ENCODE measurements around the gene DEXI.
A peak's percentile ranks its signal among the peaks of the same experiment; 100 is the strongest.
"Not testable (repeated sequence)": the region's sequence is repeated elsewhere in the genome, so short reads cannot be mapped to it uniquely, and the experiment has no call there.

The DEXI gene

GRCh38 chr16:10926867-10927266 is 15.4 kb downstream of the DEXI start:
- no peak for DNase-seq (ENCODE audit: low spot score)

DNA sequence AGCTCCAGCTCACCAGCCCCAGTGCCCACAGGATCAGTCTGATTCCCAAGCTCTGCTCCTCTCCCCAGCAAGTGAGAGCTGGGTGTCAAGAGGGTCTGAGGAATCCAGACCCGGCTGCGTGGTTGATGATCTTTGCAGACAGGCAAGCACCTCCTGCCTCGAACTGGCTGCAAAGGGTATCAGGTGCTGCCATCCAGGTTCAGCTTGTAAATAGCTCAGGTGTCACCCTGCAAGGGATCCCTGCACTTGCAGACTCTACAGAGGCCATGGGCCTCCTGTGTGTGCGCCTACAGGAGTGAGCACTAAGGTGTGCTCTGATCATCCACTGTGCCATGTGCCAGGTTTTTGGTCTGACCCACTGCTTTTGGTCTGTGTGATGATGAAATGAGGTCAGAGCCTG is 16.2 kb downstream of the DEXI start:
- DNase-seq (ENCODE audit: low spot score), result no peak

GRCh38 chr16:10925285-10925684 is 17.0 kb downstream of the DEXI start:
- not testable (repeated sequence) for DNase-seq (ENCODE audit: low spot score)

DNA sequence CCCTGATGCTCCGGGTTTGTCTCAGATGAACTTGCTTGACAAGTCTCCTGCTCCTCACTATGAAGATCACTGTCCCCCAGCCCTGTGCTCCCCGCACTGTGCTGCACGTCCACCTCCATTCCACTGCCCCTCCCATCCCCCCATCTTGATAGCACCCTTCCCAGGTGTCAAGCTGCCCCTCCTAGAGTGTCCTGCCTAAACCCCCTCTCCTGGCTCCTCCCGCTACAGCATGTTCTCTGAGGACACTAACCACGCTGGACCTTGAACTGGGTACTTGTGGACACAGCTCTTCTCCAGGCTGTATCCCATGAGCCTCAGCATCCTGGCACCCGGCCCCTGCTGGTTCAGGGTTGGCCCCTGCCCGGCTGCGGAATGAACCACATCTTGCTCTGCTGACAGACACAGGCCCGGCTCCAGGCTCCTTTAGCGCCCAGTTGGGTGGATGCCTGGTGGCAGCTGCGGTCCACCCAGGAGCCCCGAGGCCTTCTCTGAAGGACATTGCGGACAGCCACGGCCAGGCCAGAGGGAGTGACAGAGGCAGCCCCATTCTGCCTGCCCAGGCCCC is 18.5 kb downstream of the DEXI start:
- DNase-seq (ENCODE audit: low spot score), result no peak

DNA sequence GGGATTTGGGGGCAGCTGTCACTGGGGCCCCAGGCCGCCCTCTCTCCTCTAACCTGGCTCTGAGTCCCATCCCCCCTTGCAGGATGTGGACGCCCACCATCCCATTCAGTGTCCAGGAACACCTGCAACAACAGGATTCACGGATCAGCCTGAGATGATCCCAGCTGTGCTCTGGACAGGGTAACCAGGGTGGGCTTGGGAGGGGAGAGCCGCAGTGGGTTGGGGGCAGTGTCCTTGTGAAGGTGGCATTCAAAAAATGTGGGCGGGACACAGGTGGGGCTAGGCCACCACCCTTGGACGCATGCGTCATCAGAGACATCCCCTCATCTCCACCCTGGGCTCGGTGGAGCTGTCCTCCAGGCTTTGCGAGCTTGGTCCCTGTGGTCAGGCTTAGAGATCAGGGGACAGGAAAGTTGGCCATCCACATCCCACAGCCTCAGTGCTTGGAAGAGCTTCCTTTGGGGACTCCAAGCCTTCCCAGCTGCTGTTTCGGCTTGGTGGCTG is 19.1 kb downstream of the DEXI start:
- no peak for DNase-seq (ENCODE audit: low spot score)

DNA sequence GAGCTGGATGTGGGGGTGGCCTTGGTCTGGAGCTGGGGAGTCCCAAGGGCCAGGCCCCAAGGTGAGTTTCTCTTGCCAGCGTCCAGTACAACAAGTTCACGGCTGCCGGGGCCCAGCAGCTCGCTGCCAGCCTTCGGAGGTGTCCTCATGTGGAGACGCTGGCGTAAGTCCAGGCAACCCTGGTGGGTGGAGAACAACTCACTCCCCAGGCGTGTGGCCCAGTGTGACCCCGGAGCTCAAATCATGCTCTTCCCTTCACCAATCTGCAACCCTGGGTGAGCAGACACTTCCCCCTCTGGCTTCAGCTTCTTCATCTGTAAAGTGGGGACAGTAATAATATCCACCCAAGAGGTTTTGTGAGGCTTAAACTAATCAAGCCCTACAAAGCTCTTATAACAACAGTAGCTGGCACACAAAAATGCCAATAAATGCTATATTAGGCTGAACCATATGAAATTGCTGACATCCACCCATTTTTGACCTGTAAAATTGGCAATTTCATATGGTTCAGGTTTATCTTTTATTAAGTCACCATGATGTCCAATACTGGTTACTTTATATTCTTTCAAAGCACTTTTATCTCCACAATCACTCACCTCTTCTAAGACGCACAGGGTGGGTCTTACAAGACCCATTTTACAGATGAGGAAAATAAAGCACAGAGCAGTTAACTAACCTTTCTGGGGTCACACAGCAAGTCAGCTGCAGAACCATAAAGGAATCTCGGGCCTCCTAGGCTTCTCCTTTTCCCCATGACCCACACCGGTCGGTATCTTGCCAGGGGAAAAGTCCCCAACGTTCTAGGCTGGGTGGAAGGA is 19.7 kb downstream of the DEXI start:
- no peak for DNase-seq (ENCODE audit: low spot score)

DNA sequence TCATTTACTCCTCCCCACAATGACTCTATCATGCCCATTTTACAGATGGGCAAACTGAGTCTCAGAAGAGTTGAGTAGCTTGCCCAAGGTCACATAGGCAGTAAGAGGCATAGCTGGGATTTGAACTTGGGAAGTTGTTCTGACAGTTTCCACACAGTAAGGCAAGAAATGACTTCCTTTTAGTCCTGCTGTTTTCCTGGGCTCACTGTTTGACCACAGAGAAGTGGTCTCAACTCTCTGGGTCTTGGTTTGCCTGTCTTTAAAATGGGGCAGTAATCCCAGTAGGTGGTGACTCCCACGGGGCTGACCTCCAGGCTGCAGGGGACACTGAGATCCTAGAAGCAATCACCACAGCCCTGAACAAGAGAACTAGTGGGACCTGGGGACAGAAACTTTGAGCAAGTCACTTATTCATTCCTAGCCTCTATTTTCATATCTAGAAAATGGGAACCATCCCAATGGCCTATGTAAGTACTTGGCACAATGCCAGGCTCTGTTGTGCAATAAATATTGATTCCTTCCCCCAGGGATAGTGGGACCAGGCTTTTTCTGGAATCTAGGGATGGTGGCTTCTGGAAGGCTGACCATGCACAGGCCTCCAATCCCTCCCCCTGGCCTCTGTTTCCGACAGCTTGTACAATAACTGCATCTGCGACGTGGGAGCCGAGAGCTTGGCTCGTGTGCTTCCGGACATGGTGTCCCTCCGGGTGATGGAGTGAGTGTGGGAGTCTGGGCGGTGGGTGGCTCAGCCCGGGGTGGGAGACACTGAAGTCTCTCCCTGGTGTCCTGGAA is 20.5 kb downstream of the DEXI start:
- no peak for DNase-seq (ENCODE audit: low spot score)

GRCh38 chr16:10920726-10921427 is 21.4 kb downstream of the DEXI start:
- DNase-seq (ENCODE audit: low spot score), result no peak

- no peak for DNase-seq (ENCODE audit: low spot score)
Observed at GRCh38 chr16:10919003-10919351, 23.3 kb downstream of the DEXI start.

DNA sequence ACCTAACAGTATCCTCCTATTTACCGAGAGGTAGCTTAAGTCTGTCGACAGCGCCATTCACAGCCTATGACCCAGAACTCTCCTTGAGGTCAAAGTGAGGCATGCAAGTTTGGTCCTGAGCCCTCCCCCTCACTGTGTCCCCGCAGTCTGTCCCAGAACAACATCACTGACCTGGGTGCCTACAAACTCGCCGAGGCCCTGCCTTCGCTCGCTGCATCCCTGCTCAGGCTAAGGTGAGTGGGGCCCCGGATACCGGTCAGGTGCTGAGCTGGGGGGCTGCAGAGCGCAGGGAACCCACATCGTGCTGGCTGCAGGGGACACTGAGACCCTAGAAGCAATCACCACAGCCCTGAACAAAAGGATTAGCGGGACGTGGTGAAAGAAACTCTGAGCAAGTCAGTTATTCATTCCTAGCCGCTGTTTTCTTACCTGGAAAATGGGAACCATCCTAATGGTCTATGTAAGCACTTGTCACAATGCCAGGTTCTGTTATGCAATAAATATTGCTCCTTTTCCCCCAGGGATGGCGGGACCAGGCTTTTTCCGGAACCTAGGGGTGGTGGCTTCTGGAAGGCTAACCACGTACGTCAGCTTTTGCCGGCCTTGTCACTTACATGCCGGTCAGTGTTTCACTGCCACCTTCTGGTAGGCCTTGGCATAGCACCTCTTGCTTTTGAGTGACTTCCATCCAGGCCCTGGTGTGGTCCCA is 23.8 kb downstream of the DEXI start:
- DNase-seq (ENCODE audit: low spot score), result peak; percentile 89

DNA sequence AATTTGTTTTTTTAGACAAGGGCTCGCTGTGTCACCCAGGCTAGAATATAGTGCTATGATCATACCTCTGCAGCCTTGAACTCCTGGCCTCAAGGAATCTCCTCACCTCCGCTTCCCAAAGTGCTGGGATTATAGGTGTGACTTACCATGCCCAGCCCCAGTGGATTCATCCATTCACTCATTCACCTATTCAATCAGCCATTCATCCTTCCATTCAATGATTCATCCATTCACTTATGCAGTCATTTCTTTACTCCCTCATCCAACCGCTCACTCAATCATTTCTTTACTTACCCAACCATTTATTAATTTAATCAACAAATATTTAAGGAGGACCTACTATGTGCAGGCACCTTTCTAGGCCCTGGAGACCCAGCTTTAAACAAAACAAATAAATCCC is 25.7 kb downstream of the DEXI start:
- DNase-seq (ENCODE audit: low spot score), result no peak

DNA sequence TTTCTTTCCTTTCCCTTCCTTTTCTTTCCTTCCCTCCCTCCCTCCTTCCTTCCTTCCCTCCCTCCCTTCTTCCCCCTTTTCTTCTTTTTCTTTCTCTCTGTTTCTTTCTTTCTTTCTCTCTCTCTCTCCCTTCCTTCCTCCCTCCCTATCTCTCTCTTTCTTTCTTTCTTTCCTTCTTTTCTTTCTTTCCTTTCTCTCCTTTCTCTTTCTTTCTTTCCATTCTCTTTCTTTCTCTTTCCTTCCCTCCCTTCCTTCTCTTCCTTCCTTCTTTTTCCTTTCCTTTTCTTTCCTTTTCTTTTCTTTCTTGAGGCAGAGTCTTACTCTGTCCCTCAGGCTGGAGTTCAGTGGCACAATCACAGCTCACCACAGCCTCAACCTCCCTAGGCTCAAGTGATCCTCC is 31.0 kb downstream of the DEXI start:
- DNase-seq (ENCODE audit: low spot score), result no peak

GRCh38 chr16:10907757-10908045 is 34.6 kb downstream of the DEXI start:
- no peak for DNase-seq (ENCODE audit: low spot score)

- DNase-seq (ENCODE audit: low spot score), result no peak
Observed at GRCh38 chr16:10906914-10907756, 35.1 kb downstream of the DEXI start.

- DNase-seq (ENCODE audit: low spot score), result no peak
Observed at GRCh38 chr16:10906482-10906881, 35.8 kb downstream of the DEXI start.

DNA sequence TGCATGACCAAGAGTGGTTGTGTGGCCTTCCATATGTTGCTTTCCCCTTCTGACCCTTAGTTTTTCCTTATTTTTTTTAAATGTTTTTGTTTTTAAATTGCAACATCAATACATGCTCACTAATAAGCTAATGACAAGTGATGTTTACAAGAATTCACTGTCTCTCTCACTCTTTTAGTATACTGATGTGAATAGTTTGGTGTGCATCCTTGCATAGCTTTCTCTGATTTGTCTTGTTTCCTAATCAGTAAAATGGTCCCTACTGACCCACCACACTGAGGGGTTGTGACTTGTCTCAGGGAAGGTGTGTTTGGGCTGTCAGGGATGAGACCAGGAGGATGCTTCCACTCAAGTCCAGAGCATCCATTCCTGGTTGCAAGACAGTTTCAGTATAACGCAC is 39.3 kb downstream of the DEXI start:
- no peak for DNase-seq (ENCODE audit: low spot score)

DNA sequence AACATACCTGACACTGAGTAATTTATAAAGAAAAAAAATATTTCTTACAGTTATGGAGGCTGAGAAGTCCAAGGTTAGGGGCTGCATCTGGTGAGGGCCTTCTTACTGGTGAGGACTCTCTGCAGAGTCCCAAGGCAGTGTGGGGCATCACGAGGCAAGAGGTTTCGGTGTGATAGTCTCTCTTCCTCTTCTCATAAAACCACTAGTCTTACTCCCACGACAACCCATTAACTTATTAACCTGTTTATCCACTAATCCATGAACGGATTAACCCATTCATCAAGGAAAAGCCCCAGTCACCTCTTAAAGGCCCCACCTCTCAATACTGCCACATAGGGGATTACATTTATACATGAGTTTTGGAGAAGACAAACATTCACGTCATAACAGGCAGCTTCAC is 45.1 kb downstream of the DEXI start:
- DNase-seq (ENCODE audit: low spot score), result no peak

DNA sequence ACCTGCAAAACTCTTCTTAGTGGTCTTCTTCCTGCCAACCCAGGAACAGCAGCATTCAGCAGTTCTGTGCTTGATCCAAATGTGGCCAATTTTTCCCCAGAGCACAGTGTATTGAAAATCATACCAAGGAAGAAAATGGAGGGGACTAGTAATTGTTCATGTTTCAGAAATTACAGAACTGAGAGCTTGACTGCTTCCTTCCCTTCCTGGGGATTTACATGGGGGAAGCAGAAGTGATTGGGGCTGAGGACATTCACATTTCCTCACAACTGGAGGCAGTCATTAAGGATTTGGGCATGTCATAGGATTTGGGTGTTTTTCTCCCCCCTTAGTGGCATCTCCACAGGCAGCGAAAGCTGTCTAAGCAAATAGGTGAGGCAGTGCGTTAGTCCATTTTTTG is 45.5 kb downstream of the DEXI start:
- no peak for DNase-seq (ENCODE audit: low spot score)

DNA sequence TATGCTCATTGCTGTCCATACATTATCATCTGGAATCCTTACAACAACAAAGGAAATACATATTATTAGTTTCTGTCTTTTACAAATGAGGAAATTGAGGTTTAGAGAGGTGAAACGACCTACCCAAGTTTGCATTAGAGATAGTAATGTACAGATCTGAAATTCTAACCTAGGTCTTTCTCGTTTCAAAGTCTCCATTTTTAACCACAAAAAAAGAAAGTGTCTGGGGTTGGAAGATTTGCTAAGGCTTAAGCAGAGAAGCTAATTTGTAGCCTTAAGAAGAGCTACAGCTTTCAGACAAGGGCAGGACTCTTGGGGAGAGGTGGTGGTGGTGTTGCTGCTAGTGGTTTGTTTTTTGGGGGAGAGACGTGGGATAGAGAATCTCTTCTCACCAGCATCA is 46.1 kb downstream of the DEXI start:
- DNase-seq (ENCODE audit: low spot score), result no peak

DNA sequence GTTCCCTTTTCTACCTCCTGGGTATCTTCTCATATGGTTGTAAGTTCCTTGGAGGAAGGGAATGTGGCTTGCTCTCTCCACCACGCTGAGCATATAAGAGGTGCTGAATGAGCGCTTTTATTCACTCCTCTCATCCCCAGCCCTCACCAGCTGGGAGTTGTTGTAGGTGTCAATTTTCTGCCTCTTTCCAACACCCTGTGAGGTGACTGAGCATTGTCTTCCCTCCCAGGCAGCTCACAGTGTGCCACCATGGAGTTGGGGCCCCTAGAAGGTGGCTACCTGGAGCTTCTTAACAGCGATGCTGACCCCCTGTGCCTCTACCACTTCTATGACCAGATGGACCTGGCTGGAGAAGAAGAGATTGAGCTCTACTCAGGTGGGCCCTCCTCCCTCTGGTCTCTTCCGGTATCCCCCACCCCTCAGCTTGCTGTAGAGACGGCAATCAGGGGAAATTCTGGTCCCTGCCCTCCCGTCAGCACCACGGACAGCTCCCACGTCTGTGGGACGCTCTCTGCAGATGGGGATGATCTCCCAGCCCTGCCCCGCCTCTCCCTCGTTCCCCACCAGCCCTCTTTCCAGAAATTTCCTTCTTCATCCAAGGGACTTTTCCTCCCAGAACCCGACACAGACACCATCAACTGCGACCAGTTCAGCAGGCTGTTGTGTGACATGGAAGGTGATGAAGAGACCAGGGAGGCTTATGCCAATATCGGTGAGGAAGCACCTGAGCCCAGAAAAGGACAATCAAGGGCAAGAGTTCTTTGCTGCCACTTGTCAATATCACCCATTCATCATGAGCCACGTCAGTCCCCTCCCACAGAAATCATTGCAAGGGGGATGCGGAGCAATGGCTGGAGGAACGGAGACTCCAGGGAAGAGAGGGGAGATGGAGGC is 47.0 kb downstream of the DEXI start:
- DNase-seq (ENCODE audit: low spot score), result no peak
